Kidney epithelial cell (primary cell): ENCODE measurements around the gene SYT2. TPM values are rescaled to one million over a fixed set of nuclear protein-coding genes. Genes with fewer than 3 reads are reported as not detected.

ENCODE experiments used
- DNase-seq: peaks from one replicate; pipeline ENCODE4 v3.0.0-alpha.2; 2010; ENCODE audit warnings: low read depth
- H3K27me3 ChIP-seq: 2 replicates; pipeline ENCODE4 v1.6.0; 2011; ENCODE audit warnings: low read length; ENCODE audit not compliant: control insufficient read depth, insufficient read depth
- H3K36me3 ChIP-seq: 2 replicates; pipeline ENCODE4 v1.5.1; 2011; ENCODE audit warnings: low read length; ENCODE audit not compliant: control insufficient read depth, insufficient read depth
- H3K4me3 ChIP-seq: 2 replicates; pipeline ENCODE4 v1.5.1; 2011; ENCODE audit warnings: low read depth, mild to moderate bottlenecking, control low read depth, low read length
- CTCF ChIP-seq: IDR thresholded peaks from 2 replicates; pipeline ENCODE4 v1.5.1; 2011; ENCODE audit warnings: mild to moderate bottlenecking, moderate library complexity, low read length, control low read depth, inconsistent platforms; ENCODE audit not compliant: insufficient read depth, poor library complexity, severe bottlenecking
- total RNA-seq: library from RNA; depleted of rRNA; stranded (reverse); fragments of >200 nt; gene quantifications from 2 replicates; pipeline ENCODE4 v1.2.3, GENCODE V29; 2015

SYT2 gene
- total RNA-seq, 1 donor from 2014 or later: 0.04 TPM

GRCh38 chr1:202654079-202654478, 56.2 kb downstream of the SYT2 start:
- Histone ChIP-seq H3K27me3 (peaks cover 30% of the 10 kb centered on the region), H3K36me3 (no peaks in the 10 kb centered on the region), H3K4me3 (no peak overlapping the region)
- no peak for TF ChIP-seq CTCF
- DNase-seq: no peak

- Histone ChIP-seq H3K36me3 (no peaks in the 10 kb centered on the region), H3K27me3 (peaks cover 39% of the 10 kb centered on the region), H3K4me3 (no peak overlapping the region)
- no peak for DNase-seq
- no peak for TF ChIP-seq CTCF
These were observed 60.5 kb downstream of the SYT2 start for GRCh38 chr1:202649553-202650392.

- Histone ChIP-seq H3K4me3 (no peak overlapping the region), H3K27me3 (peaks cover 50% of the 10 kb centered on the region), H3K36me3 (no peaks in the 10 kb centered on the region)
- DNase-seq: no peak
- no peak for TF ChIP-seq CTCF
These were observed 61.5 kb downstream of the SYT2 start for GRCh38 chr1:202648605-202649226.

GRCh38 chr1:202645097-202645476, 65.2 kb downstream of the SYT2 start:
- no peak for TF ChIP-seq CTCF
- Histone ChIP-seq H3K4me3 (no peak overlapping the region), H3K27me3 (peaks cover 67% of the 10 kb centered on the region), H3K36me3 (no peaks in the 10 kb centered on the region)
- no peak for DNase-seq

GRCh38 chr1:202644219-202645096, 65.8 kb downstream of the SYT2 start:
- no peak overlapping the region for H3K4me3 ChIP-seq
- TF ChIP-seq CTCF: no peak
- DNase-seq: no peak
- H3K36me3 ChIP-seq: no peaks in the 10 kb centered on the region
- H3K27me3 ChIP-seq: peaks cover 66% of the 10 kb centered on the region
